OCI-LY3 (cell line): ENCODE results near the gene AADAC.

Source experiments
- H2AFZ ChIP-seq: fragments of 200-600, 300-600 bp; shearing (Covaris generic); 2 replicates; pipeline ENCODE4 v1.6.0; 2014; ENCODE audit warnings: antibody characterized with exemption, low read depth, low read length
- H3K27ac ChIP-seq: fragments of 200-600, 300-600 bp; sonication (generic); 2 replicates; pipeline ENCODE4 v1.5.1; 2014; ENCODE audit warnings: mild to moderate bottlenecking, low read length, moderate library complexity, mixed read lengths
- H3K27me3 ChIP-seq: fragments of 200-600, 300-600 bp; sonication (generic); 2 replicates; pipeline ENCODE4 v1.6.1; 2014; ENCODE audit warnings: low read depth, low read length, mixed read lengths
- H3K36me3 ChIP-seq: fragments of 200-600, 300-600 bp; sonication (generic); replicated peaks from 2 replicates; pipeline ENCODE3; 2014; ENCODE audit warnings: low read depth, low read length, mixed read lengths
- H3K4me1 ChIP-seq: fragments of 300-600, 200-600 bp; sonication (generic); 2 replicates; pipeline ENCODE4 v1.6.1; 2014; ENCODE audit warnings: low read length, mixed read lengths
- H3K4me2 ChIP-seq: fragments of 200-600, 300-600 bp; sonication (generic); 2 replicates; pipeline ENCODE4 v1.6.1; 2014; ENCODE audit warnings: low read length, mixed read lengths
- H3K4me3 ChIP-seq: fragments of 300-600, 200-600 bp; sonication (generic); 2 replicates; pipeline ENCODE4 v1.5.1; 2014; ENCODE audit warnings: antibody characterized with exemption, mild to moderate bottlenecking, low read length, moderate library complexity
- H3K79me2 ChIP-seq: fragments of 300-600, 200-600 bp; shearing (Covaris generic); 2 replicates; pipeline ENCODE4 v1.6.1; 2014; ENCODE audit warnings: mild to moderate bottlenecking, low read length, mixed read lengths
- H3K9ac ChIP-seq: fragments of 300-600, 200-600 bp; shearing (Covaris generic); 2 replicates; pipeline ENCODE4 v1.6.0; 2014; ENCODE audit warnings: mild to moderate bottlenecking, low read length, moderate library complexity
- H3K9me3 ChIP-seq: fragments of 200-600, 300-600 bp; shearing (Covaris generic); 2 replicates; pipeline ENCODE4 v1.6.1; 2014; ENCODE audit warnings: low read length, mixed read lengths; ENCODE audit not compliant: insufficient read depth
- H4K20me1 ChIP-seq: fragments of 200-600, 300-600 bp; sonication (generic); 2 replicates; pipeline ENCODE4 v1.6.1; 2016; ENCODE audit warnings: low read length, mixed read lengths; ENCODE audit not compliant: insufficient read depth
- EZH2phosphoT487 ChIP-seq: fragments of 200-600 bp; shearing (Covaris generic); IDR thresholded peaks from 2 replicates; pipeline ENCODE4 v1.6.1; 2018; ENCODE audit warnings: antibody characterized with exemption, mixed run types, low read depth
- TF ChIP-seq, protein P1 (sequence below): fragments of 200-600, 300-600 bp; sonication (generic); IDR thresholded peaks from 2 replicates; pipeline ENCODE4 v1.5.1; 2014; ENCODE audit warnings: antibody characterized with exemption, low read length, low read depth

Gene AADAC

DNA sequence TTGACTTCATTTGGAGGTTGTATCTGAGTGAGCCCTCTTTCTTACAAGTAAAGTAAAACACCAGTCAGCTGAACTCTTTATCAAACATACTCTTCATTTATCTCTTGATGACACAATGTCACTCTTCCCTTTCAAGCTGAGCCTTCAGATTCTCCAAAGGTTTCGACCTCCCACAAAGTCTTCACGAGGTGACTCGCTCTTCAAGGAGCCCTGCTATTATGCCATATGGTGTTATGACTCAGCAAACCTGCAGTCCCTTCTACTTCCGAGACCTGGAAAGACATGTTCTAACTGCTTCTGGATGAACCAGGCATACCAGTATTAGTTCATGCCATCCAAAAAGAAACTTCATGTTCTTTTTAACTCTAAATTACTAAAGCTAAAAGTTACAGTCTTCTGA, 23.1 kb downstream of the AADAC start:
- H3K36me3 ChIP-seq, result no peaks in the 10 kb centered on the region
- H3K79me2 ChIP-seq, result no peaks in the 10 kb centered on the region
- no peak overlapping the region for H3K9ac ChIP-seq
- H4K20me1 ChIP-seq, result no peaks in the 10 kb centered on the region
- H3K4me2 ChIP-seq, result no peak overlapping the region
- no peak overlapping the region for H3K27ac ChIP-seq
- H3K27me3 ChIP-seq, result no peaks in the 10 kb centered on the region; the same call in 1 of the 2 replicates
- H2AFZ ChIP-seq, result 0 out of 2 replicates have a peak overlapping the region, but pooled peaks have one; percentile 11
- TF ChIP-seq, protein P1, sequence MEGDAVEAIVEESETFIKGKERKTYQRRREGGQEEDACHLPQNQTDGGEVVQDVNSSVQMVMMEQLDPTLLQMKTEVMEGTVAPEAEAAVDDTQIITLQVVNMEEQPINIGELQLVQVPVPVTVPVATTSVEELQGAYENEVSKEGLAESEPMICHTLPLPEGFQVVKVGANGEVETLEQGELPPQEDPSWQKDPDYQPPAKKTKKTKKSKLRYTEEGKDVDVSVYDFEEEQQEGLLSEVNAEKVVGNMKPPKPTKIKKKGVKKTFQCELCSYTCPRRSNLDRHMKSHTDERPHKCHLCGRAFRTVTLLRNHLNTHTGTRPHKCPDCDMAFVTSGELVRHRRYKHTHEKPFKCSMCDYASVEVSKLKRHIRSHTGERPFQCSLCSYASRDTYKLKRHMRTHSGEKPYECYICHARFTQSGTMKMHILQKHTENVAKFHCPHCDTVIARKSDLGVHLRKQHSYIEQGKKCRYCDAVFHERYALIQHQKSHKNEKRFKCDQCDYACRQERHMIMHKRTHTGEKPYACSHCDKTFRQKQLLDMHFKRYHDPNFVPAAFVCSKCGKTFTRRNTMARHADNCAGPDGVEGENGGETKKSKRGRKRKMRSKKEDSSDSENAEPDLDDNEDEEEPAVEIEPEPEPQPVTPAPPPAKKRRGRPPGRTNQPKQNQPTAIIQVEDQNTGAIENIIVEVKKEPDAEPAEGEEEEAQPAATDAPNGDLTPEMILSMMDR, result no peak
- TF ChIP-seq EZH2phosphoT487, result no peak
- no peak overlapping the region for H3K4me3 ChIP-seq
- 0 out of 2 replicates have a peak, but pooled peaks cover 4% of the 10 kb centered on the region for H3K4me1 ChIP-seq
- no peaks in the 10 kb centered on the region for H3K9me3 ChIP-seq

DNA sequence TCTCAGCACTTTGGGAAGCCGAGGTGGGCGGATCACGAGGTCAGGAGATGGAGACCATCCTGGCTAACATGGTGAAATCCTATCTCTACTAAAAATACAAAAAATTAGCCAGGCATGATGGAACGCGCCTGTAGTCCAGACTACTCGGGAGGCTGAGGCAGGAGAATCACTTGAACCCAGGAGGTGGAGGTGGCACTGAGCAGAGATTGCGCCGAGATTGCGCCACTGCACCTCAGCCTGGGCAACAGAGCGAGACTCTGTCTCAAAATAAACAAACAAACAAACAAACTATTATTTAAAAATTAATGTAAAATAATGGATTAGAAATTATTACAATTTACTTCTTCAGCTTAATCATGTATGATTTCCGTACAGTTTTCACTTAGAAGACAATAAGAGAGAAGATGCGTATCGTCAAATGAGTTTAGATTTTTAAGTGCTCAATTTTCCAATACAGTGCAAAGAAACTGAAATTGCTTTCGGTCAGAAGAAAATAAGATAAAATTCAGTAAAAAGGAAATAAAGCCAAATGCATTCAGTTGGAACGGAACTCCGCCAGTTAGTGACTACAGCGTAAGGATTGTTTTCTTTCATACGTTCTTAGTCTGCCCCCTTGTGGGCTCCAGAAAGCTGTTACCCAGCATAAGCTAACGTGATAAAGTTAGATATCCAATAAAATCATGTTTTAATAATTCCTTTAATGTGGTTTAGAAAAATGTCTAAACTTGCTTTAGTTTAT, 24.8 kb downstream of the AADAC start:
- TF ChIP-seq, protein P1, result peak; percentile 91
- TF ChIP-seq EZH2phosphoT487, result no peak
- H3K9ac ChIP-seq, result no peak overlapping the region
- H2AFZ ChIP-seq, result peak overlapping the region; percentile 75
- no peak overlapping the region for H3K27ac ChIP-seq
- no peaks in the 10 kb centered on the region for H3K9me3 ChIP-seq
- H3K4me1 ChIP-seq, result 0 out of 2 replicates have a peak, but pooled peaks cover 4% of the 10 kb centered on the region
- peak overlapping the region; percentile 69 for H3K4me3 ChIP-seq
- no peaks in the 10 kb centered on the region for H4K20me1 ChIP-seq
- H3K36me3 ChIP-seq, result no peaks in the 10 kb centered on the region
- no peaks in the 10 kb centered on the region; the same call in 1 of the 2 replicates for H3K27me3 ChIP-seq
- H3K4me2 ChIP-seq, result peak overlapping the region; percentile 73
- no peaks in the 10 kb centered on the region for H3K79me2 ChIP-seq

DNA sequence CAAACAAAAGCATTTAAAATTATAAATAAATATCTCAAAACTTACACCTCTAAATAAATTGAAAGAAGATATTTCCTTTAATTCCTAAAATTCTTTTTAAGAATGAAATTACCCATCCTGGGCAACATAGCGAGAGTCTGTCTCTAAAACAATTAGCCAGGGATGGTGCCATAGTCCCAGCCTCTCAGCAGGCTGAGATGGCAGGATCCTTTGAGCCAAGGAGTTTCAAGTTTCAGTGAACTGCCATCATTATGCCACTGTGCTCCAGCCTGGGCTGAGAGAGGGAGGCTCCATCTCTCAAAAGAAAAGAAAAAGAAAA, 25.4 kb downstream of the AADAC start:
- Histone ChIP-seq H3K27ac (no peak overlapping the region), H3K9ac (no peak overlapping the region), H3K9me3 (no peaks in the 10 kb centered on the region), H3K4me2 (no peak overlapping the region), H3K79me2 (no peaks in the 10 kb centered on the region), H3K36me3 (no peaks in the 10 kb centered on the region), H3K4me1 (0 out of 2 replicates have a peak, but pooled peaks cover 4% of the 10 kb centered on the region), H3K27me3 (no peaks in the 10 kb centered on the region), H3K4me3 (no peak overlapping the region), H4K20me1 (no peaks in the 10 kb centered on the region), H2AFZ (no peak overlapping the region)
- TF ChIP-seq, protein P1, result no peak
- no peak for TF ChIP-seq EZH2phosphoT487

DNA sequence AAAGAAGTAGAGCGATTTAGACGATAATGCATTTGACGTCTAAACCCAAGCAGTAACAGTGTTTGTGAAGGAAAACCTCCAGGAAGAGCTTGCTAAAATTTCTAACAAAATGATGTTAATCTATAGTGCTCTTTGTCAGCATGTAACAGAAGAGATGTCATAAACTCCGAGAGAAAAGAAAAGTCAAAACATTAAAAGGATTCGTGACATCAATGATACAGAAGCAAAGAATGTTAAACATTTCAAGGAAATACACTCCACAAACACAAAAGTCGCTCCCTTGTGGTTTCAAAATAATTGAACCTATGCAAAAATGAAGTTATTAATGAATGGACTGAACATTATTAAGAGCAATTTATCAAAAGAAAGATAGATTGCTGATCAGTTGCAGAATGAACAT, 27.9 kb downstream of the AADAC start:
- H3K4me3 ChIP-seq, result no peak overlapping the region
- no peak overlapping the region for H3K4me2 ChIP-seq
- H3K27me3 ChIP-seq, result no peaks in the 10 kb centered on the region
- H3K27ac ChIP-seq, result no peak overlapping the region
- H3K36me3 ChIP-seq, result no peaks in the 10 kb centered on the region
- H4K20me1 ChIP-seq, result no peaks in the 10 kb centered on the region
- H3K4me1 ChIP-seq, result 0 out of 2 replicates have a peak, but pooled peaks cover 4% of the 10 kb centered on the region
- 0 out of 2 replicates have a peak overlapping the region, but pooled peaks have one; percentile 11 for H2AFZ ChIP-seq
- H3K79me2 ChIP-seq, result no peaks in the 10 kb centered on the region
- no peaks in the 10 kb centered on the region for H3K9me3 ChIP-seq
- no peak overlapping the region for H3K9ac ChIP-seq
- no peak for TF ChIP-seq EZH2phosphoT487
- TF ChIP-seq, protein P1, result no peak
